HepG2 (cell line): ENCODE results near the gene SGCE. TPM values are rescaled to one million over a fixed set of nuclear protein-coding genes. Genes with fewer than 3 reads are reported as not detected.

ENCODE experiments used
- ATAC-seq: fragments of 200-7000 bp; cut with Tn5 transposase; 3 replicates; pipeline ENCODE4 v1.9.1; 2020; ENCODE audit warnings: mild to moderate bottlenecking, moderate library complexity
- BruUV-seq: library from RNA; stranded (reverse); fragments of 400-500 nt; replicated peaks from 2 replicates; lab custom pipeline; 2021; lab: Mats Ljungman, UMichigan
- CTCF ChIA-PET: fragments of 300-600 bp; formaldehyde crosslinking; extraction: SDS; loops from one replicate; lab custom pipeline; 2021; ENCODE audit warnings: low total read pairs, inconsistent platforms, low intra/inter-chr PET ratio; lab: Yijun Ruan, JAX
- POLR2A ChIA-PET: fragments of 350-600 bp; sonication (Branson Sonifier 250); formaldehyde crosslinking; loops from one replicate; lab custom pipeline; 2020; ENCODE audit warnings: antibody characterized with exemption, inconsistent platforms; lab: Yijun Ruan, JAX
- DNase-seq: peaks from one replicate; pipeline ENCODE4 v3.0.0-alpha.2; 2015; ENCODE audit warnings: low spot score
- FAIRE-seq: peaks from 3 replicates; lab custom pipeline; 2011; peaks lifted over from hg19 to GRCh38; lab: Jason Lieb, UNC
- H2AFZ ChIP-seq: one replicate; pipeline ENCODE4 v1.6.1; 2011; ENCODE audit warnings: low read length, inconsistent platforms
- H3K27ac ChIP-seq: fragments of 300-600 bp; 3 replicates; pipeline ENCODE4 v1.8.0; 2011; ENCODE audit warnings: mixed run types, mild to moderate bottlenecking, mixed read lengths, low read length, inconsistent platforms; ENCODE audit not compliant: insufficient read depth; ENCODE audit errors: extremely low read length
- H3K27me3 ChIP-seq, 2 experiments: fragments of 200-600 bp in 1 of 2; 2 replicates in 1 of 2; 3 replicates in 1 of 2; pipeline versions ENCODE4 v1.6.0 to v1.8.0; 2011; ENCODE audit warnings: low read length in 2 of 2, mild to moderate bottlenecking in 2 of 2, moderate library complexity in 2 of 2, inconsistent platforms in 1 of 2; ENCODE audit not compliant: insufficient read depth in 2 of 2, control insufficient read depth in 1 of 2
- H3K36me3 ChIP-seq, 2 experiments: fragments of 200-600 bp in 1 of 2; replicated peaks in 1 of 2; 2 replicates in 1 of 2; 3 replicates in 1 of 2; pipeline versions ENCODE4 v1.5.1 to v1.8.0; 2011; ENCODE audit warnings: low read length in 2 of 2, inconsistent platforms in 1 of 2; ENCODE audit not compliant: insufficient read depth in 2 of 2, control insufficient read depth in 1 of 2
- H3K4me1 ChIP-seq: 2 replicates; pipeline ENCODE4 v1.5.1; 2012; ENCODE audit warnings: low read length, inconsistent platforms; ENCODE audit not compliant: insufficient read depth
- H3K4me2 ChIP-seq: 2 replicates; pipeline ENCODE4 v1.6.0; 2011; ENCODE audit warnings: low read depth, low read length, inconsistent platforms
- H3K4me3 ChIP-seq, 3 experiments: fragments of 200-600 bp in 1 of 3; sonication (generic), shearing (Covaris generic) in 1 of 3; replicated peaks in 1 of 3; 2 replicates each; pipeline ENCODE4 v1.5.1; 2011 to 2016; ENCODE audit warnings: low read length in 3 of 3, inconsistent platforms in 2 of 3, low read depth in 2 of 3, mild to moderate bottlenecking in 2 of 3, control low read depth in 1 of 3, mixed read lengths in 1 of 3; ENCODE audit not compliant: insufficient read depth in 1 of 3
- H3K79me2 ChIP-seq: one replicate; pipeline ENCODE4 v1.6.1; 2011; ENCODE audit warnings: low read length, inconsistent platforms; ENCODE audit not compliant: insufficient read depth
- H3K9ac ChIP-seq: 2 replicates; pipeline ENCODE4 v1.6.0; 2011; ENCODE audit warnings: mild to moderate bottlenecking, low read depth, low read length, inconsistent platforms; ENCODE audit not compliant: insufficient read depth
- H3K9me3 ChIP-seq: 2 replicates; pipeline ENCODE4 v1.5.1; 2012; ENCODE audit warnings: mild to moderate bottlenecking, low read length
- H4K20me1 ChIP-seq: 2 replicates; pipeline ENCODE4 v1.6.0; 2011; ENCODE audit warnings: inconsistent platforms, mild to moderate bottlenecking, low read length, moderate library complexity; ENCODE audit not compliant: insufficient read depth
- NFE2 ChIP-seq: sonication (generic); formaldehyde crosslinking; IDR thresholded peaks from 2 replicates; pipeline ENCODE4 v1.4.0; 2020; ENCODE audit warnings: missing genetic modification reagents
- ZNF160 ChIP-seq: sonication (generic); formaldehyde crosslinking; IDR thresholded peaks from 2 replicates; pipeline ENCODE4 v1.8.0; 2022; ENCODE audit warnings: mild to moderate bottlenecking, inconsistent platforms, missing genetic modification reagents
- ZNF329 ChIP-seq: sonication (generic); formaldehyde crosslinking; IDR thresholded peaks from 2 replicates; pipeline ENCODE4 v1.9.0; 2021; ENCODE audit warnings: low read depth, mild to moderate bottlenecking, missing genetic modification reagents
- WGBS: methylation state at CpG from one replicate; pipeline ENCODE4 v1.1.6; 2017; ENCODE audit warnings: low lambda C conversion rate; 5-methylcytosine and 5-hydroxymethylcytosine counted together
- in situ Hi-C: cut with HindIII; loops from 2 replicates; pipeline ENCODE4 v1.10.0; 2017; ENCODE audit warnings: low pct_unique_long_range_greater_than_20kb; ENCODE audit not compliant: extremely low pct_ligation_motif_present
- intact Hi-C: fragments of 100-400 bp; cut with micrococcal nuclease; formaldehyde crosslinking; loops from one replicate; pipeline ENCODE4 v1.10.0; 2022; ENCODE audit not compliant: unreplicated experiment
- polyA plus RNA-seq, 8 experiments: library from polyadenylated mRNA; depleted of rRNA in 3 of 8; stranded (reverse) in 7 of 8; unstranded in 1 of 8; fragments of >200 nt; fragmentation: Illumina TruSeq in 4 of 8; extraction: Trizol in 4 of 8; gene quantifications; 2 replicates each; pipeline versions ENCODE4 v1.2.1 to v1.2.3, GENCODE V29; 2011 to 2016; ENCODE audit warnings: low read depth in 4 of 8, missing spikeins in 1 of 8, mixed read lengths in 1 of 8; ENCODE audit not compliant: insufficient read depth in 1 of 8
- total RNA-seq, 5 experiments: library from RNA; depleted of rRNA; stranded (reverse); fragments of >200 nt; fragmentation: Illumina TruSeq; extraction: Trizol; gene quantifications; 2 replicates each; pipeline ENCODE4 v1.2.3, GENCODE V29; 2016; ENCODE audit warnings: low read depth in 1 of 5
- TF ChIP-seq, protein P1 (sequence below), 2 experiments: fragments of 450-650 bp in 1 of 2; sonication (generic) in 1 of 2; formaldehyde crosslinking in 1 of 2; IDR thresholded peaks; 2 replicates each; pipeline versions ENCODE4 v1.6.1 to v1.8.0; 2016 to 2022; ENCODE audit warnings: antibody characterized with exemption in 1 of 2, mild to moderate bottlenecking in 1 of 2, missing genetic modification reagents in 1 of 2
- TF ChIP-seq, protein P2 (sequence below): sonication (generic); formaldehyde crosslinking; IDR thresholded peaks from 2 replicates; pipeline ENCODE4 v1.9.0; 2021; ENCODE audit warnings: missing genetic modification reagents, borderline replicate concordance
- TF ChIP-seq, protein P3 (sequence below): sonication (generic); formaldehyde crosslinking; IDR thresholded peaks from 2 replicates; pipeline ENCODE4 v1.4.0; 2020; ENCODE audit warnings: missing genetic modification reagents

The SGCE gene
- total and polyA plus RNA-seq, 2 of the 13 experiments (the other 11 are each of a cell fraction or from before 2014, with no cell fraction given) = 52.3 to 71.1 TPM

DNA sequence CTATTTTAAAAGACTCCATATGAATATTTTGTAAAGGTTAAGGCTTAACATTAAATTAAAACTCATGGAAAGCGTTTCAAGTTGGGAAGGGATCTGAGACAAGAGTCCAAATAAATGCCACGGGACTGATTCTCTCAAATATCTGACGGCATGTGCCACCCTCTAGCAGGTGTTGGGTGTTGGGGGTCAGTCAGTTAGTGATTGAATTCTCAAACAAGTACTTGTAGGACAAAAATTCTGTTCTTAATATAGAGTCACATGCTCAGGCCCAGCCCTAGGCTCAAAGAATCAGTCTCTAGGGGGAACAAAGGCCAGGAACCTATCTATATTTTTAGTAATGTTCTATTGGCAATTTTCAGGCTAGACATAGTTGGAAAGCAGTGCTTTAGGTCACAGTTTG lies 39.1 kb downstream of the SGCE start (continued):
- TF ChIP-seq, protein P1, sequence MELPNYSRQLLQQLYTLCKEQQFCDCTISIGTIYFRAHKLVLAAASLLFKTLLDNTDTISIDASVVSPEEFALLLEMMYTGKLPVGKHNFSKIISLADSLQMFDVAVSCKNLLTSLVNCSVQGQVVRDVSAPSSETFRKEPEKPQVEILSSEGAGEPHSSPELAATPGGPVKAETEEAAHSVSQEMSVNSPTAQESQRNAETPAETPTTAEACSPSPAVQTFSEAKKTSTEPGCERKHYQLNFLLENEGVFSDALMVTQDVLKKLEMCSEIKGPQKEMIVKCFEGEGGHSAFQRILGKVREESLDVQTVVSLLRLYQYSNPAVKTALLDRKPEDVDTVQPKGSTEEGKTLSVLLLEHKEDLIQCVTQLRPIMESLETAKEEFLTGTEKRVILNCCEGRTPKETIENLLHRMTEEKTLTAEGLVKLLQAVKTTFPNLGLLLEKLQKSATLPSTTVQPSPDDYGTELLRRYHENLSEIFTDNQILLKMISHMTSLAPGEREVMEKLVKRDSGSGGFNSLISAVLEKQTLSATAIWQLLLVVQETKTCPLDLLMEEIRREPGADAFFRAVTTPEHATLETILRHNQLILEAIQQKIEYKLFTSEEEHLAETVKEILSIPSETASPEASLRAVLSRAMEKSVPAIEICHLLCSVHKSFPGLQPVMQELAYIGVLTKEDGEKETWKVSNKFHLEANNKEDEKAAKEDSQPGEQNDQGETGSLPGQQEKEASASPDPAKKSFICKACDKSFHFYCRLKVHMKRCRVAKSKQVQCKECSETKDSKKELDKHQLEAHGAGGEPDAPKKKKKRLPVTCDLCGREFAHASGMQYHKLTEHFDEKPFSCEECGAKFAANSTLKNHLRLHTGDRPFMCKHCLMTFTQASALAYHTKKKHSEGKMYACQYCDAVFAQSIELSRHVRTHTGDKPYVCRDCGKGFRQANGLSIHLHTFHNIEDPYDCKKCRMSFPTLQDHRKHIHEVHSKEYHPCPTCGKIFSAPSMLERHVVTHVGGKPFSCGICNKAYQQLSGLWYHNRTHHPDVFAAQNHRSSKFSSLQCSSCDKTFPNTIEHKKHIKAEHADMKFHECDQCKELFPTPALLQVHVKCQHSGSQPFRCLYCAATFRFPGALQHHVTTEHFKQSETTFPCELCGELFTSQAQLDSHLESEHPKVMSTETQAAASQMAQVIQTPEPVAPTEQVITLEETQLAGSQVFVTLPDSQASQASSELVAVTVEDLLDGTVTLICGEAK (IDR thresholded peaks at IDR 0.05) = no peak
- TF ChIP-seq, protein P1 (CRISPR knock-in tag; IDR thresholded peaks at IDR 0.05) = no peak
- TF ChIP-seq, all 625 proteins: peak for 0

DNA sequence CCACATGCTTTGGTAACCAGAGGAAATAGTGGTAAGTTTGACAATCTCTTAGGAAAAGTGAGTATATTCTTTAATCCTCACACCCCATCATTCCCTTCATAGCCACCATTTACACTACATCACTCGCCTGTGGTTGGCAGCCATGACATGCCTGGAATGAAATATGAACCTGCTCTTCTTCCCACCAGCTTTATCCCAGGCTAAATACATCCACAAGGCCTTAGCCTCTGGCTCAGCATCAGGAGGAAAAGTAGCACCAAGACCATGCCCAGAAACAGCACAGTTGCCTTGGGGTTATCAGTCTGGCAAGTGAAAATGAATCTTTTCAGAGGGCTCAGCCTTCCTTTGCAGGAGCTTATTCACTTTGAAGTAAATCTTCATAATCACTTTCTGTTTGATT lies 40.3 kb downstream of the SGCE start:
- FAIRE-seq (no peak), ATAC-seq (no peak), DNase-seq (no peak)
- H2AFZ ChIP-seq = no peak overlapping the region
- no peak overlapping the region for H3K4me2 ChIP-seq
- no peak overlapping the region for H3K27ac ChIP-seq
- peaks cover 3% of the 10 kb centered on the region for H3K4me1 ChIP-seq
- in situ Hi-C loops (no loop called here), intact Hi-C loops (no loop called here)
- H3K36me3 ChIP-seq = peaks cover 0 to 1% of the 10 kb centered on the region in 2 experiments; a peak in 3 of 5 replicates
- POLR2A ChIA-PET = no interaction called here
- no peak overlapping the region for H3K4me3 ChIP-seq
- CTCF ChIA-PET = no interaction called here
- no TSS peak for BruUV-seq
- WGBS = 97% methylated on average over 1 of the region's 1 CpG
- no peak overlapping the region for H3K9ac ChIP-seq
- no peaks in the 10 kb centered on the region for H4K20me1 ChIP-seq
- no peaks in the 10 kb centered on the region for H3K79me2 ChIP-seq
- no peaks in the 10 kb centered on the region for H3K9me3 ChIP-seq
- no peaks in the 10 kb centered on the region for H3K27me3 ChIP-seq
- TF ChIP-seq, protein P2, sequence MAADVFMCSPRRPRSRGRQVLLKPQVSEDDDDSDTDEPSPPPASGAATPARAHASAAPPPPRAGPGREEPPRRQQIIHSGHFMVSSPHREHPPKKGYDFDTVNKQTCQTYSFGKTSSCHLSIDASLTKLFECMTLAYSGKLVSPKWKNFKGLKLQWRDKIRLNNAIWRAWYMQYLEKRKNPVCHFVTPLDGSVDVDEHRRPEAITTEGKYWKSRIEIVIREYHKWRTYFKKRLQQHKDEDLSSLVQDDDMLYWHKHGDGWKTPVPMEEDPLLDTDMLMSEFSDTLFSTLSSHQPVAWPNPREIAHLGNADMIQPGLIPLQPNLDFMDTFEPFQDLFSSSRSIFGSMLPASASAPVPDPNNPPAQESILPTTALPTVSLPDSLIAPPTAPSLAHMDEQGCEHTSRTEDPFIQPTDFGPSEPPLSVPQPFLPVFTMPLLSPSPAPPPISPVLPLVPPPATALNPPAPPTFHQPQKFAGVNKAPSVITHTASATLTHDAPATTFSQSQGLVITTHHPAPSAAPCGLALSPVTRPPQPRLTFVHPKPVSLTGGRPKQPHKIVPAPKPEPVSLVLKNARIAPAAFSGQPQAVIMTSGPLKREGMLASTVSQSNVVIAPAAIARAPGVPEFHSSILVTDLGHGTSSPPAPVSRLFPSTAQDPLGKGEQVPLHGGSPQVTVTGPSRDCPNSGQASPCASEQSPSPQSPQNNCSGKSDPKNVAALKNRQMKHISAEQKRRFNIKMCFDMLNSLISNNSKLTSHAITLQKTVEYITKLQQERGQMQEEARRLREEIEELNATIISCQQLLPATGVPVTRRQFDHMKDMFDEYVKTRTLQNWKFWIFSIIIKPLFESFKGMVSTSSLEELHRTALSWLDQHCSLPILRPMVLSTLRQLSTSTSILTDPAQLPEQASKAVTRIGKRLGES = no peak
- TF ChIP-seq, protein P3, sequence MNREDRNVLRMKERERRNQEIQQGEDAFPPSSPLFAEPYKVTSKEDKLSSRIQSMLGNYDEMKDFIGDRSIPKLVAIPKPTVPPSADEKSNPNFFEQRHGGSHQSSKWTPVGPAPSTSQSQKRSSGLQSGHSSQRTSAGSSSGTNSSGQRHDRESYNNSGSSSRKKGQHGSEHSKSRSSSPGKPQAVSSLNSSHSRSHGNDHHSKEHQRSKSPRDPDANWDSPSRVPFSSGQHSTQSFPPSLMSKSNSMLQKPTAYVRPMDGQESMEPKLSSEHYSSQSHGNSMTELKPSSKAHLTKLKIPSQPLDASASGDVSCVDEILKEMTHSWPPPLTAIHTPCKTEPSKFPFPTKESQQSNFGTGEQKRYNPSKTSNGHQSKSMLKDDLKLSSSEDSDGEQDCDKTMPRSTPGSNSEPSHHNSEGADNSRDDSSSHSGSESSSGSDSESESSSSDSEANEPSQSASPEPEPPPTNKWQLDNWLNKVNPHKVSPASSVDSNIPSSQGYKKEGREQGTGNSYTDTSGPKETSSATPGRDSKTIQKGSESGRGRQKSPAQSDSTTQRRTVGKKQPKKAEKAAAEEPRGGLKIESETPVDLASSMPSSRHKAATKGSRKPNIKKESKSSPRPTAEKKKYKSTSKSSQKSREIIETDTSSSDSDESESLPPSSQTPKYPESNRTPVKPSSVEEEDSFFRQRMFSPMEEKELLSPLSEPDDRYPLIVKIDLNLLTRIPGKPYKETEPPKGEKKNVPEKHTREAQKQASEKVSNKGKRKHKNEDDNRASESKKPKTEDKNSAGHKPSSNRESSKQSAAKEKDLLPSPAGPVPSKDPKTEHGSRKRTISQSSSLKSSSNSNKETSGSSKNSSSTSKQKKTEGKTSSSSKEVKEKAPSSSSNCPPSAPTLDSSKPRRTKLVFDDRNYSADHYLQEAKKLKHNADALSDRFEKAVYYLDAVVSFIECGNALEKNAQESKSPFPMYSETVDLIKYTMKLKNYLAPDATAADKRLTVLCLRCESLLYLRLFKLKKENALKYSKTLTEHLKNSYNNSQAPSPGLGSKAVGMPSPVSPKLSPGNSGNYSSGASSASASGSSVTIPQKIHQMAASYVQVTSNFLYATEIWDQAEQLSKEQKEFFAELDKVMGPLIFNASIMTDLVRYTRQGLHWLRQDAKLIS = no peak
- TF ChIP-seq ZNF160 (CRISPR knock-in tag) (no peak), NFE2 (CRISPR knock-in tag) (no peak), ZNF329 (no peak)
